Measurements from ENCODE around the gene TOR1B.

DNA sequence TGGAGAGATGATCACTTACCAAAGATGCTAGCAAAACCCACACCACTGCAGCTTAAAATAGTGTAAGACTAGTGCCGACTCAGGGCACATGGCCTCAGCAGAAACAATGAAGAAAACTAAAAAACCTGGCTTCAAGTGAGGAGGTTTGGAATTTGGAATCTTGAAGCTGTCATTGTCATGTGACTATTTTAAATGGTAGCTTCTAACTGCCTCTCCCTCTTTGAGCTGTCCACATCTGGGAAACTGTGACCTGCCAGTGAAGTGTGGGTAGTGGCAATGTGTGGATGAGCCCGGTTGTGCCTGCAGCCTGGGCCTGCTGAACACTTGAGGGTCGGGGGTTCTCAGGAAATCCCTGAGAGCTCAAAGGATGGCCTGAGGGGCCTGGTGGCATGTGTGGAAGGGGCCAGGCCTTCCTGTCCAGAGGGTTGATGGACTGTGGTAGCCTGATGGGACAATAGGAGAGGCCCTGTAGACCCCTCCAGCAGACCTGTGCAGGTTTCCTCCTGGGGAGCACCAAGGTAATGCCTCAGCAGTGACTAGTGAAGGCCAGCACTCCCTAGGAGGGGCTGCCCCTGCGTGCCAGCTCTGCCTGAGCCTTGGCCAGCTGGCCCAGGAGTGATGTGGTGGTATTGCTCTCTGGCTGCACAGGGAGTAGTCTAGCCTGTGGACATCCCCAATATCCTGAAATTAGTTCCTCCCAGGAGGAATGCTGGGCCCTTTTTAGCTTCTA, 45.9 kb downstream of the TOR1B start:
- TF ChIP-seq, protein P1, sequence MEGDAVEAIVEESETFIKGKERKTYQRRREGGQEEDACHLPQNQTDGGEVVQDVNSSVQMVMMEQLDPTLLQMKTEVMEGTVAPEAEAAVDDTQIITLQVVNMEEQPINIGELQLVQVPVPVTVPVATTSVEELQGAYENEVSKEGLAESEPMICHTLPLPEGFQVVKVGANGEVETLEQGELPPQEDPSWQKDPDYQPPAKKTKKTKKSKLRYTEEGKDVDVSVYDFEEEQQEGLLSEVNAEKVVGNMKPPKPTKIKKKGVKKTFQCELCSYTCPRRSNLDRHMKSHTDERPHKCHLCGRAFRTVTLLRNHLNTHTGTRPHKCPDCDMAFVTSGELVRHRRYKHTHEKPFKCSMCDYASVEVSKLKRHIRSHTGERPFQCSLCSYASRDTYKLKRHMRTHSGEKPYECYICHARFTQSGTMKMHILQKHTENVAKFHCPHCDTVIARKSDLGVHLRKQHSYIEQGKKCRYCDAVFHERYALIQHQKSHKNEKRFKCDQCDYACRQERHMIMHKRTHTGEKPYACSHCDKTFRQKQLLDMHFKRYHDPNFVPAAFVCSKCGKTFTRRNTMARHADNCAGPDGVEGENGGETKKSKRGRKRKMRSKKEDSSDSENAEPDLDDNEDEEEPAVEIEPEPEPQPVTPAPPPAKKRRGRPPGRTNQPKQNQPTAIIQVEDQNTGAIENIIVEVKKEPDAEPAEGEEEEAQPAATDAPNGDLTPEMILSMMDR (IDR thresholded peaks at IDR 0.05; ENCODE audit: insufficient read depth, low read length): no peak
- no peak for TF ChIP-seq POLR2AphosphoS5 (IDR thresholded peaks at IDR 0.05; ENCODE audit: low read depth)
- TF ChIP-seq, protein P2, sequence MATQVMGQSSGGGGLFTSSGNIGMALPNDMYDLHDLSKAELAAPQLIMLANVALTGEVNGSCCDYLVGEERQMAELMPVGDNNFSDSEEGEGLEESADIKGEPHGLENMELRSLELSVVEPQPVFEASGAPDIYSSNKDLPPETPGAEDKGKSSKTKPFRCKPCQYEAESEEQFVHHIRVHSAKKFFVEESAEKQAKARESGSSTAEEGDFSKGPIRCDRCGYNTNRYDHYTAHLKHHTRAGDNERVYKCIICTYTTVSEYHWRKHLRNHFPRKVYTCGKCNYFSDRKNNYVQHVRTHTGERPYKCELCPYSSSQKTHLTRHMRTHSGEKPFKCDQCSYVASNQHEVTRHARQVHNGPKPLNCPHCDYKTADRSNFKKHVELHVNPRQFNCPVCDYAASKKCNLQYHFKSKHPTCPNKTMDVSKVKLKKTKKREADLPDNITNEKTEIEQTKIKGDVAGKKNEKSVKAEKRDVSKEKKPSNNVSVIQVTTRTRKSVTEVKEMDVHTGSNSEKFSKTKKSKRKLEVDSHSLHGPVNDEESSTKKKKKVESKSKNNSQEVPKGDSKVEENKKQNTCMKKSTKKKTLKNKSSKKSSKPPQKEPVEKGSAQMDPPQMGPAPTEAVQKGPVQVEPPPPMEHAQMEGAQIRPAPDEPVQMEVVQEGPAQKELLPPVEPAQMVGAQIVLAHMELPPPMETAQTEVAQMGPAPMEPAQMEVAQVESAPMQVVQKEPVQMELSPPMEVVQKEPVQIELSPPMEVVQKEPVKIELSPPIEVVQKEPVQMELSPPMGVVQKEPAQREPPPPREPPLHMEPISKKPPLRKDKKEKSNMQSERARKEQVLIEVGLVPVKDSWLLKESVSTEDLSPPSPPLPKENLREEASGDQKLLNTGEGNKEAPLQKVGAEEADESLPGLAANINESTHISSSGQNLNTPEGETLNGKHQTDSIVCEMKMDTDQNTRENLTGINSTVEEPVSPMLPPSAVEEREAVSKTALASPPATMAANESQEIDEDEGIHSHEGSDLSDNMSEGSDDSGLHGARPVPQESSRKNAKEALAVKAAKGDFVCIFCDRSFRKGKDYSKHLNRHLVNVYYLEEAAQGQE (IDR thresholded peaks at IDR 0.05; ENCODE audit: insufficient replicate concordance, low read depth): no peak

All from HL-60 (cell line).